Measurements from ENCODE around the gene PDE7B.

PDE7B gene

GRCh38 chr6:136076496-136076895 is 225.0 kb downstream of the PDE7B start:
- TF ChIP-seq CTCF (conservative IDR thresholded peaks at IDR 0.05), result no peak
- H3K27ac ChIP-seq, result no peak overlapping the region

GRCh38 chr6:136077834-136078576 is 226.5 kb downstream of the PDE7B start:
- no peak for TF ChIP-seq CTCF (conservative IDR thresholded peaks at IDR 0.05)
- no peak overlapping the region for H3K27ac ChIP-seq

- no peak overlapping the region for H3K27ac ChIP-seq
- TF ChIP-seq CTCF (conservative IDR thresholded peaks at IDR 0.05), result no peak
Measured at GRCh38 chr6:136079701-136080565, 228.4 kb downstream of the PDE7B start.

- no peak for TF ChIP-seq CTCF (conservative IDR thresholded peaks at IDR 0.05)
- H3K27ac ChIP-seq, result no peak overlapping the region
Measured at GRCh38 chr6:136083540-136083939, 232.0 kb downstream of the PDE7B start.

- no peak overlapping the region for H3K27ac ChIP-seq
- no peak for TF ChIP-seq CTCF (conservative IDR thresholded peaks at IDR 0.05)
Measured at GRCh38 chr6:136084403-136084802, 232.9 kb downstream of the PDE7B start.

- TF ChIP-seq CTCF (conservative IDR thresholded peaks at IDR 0.05), result no peak
- H3K27ac ChIP-seq, result no peak overlapping the region
Measured at GRCh38 chr6:136085370-136086115, 234.0 kb downstream of the PDE7B start.

- no peak for TF ChIP-seq CTCF (conservative IDR thresholded peaks at IDR 0.05)
- no peak overlapping the region for H3K27ac ChIP-seq
Measured at GRCh38 chr6:136086686-136087085, 235.2 kb downstream of the PDE7B start.
